A673 (cell line): Measurements from ENCODE around the gene C1QTNF9. TPM values are rescaled to one million over a fixed set of nuclear protein-coding genes. Genes with fewer than 3 reads are reported as not detected.
"Not testable (repeated sequence)": the region's sequence is repeated elsewhere in the genome, so short reads cannot be mapped to it uniquely, and the experiment has no call there.

ENCODE experiments used
- BruUV-seq: library from RNA; stranded (reverse); fragments of 400-500 nt; replicated peaks from 2 replicates; lab custom pipeline; 2021; lab: Mats Ljungman, UMichigan
- CTCF ChIA-PET: fragments of 300-600 bp; sonication (Branson Sonifier 250); formaldehyde crosslinking; loops from one replicate; lab custom pipeline; 2022; ENCODE audit warnings: antibody characterized with exemption; lab: Charles Lee
- POLR2A ChIA-PET: fragments of 300-600 bp; sonication (Branson Sonifier 250); formaldehyde crosslinking; loops from one replicate; lab custom pipeline; 2022; ENCODE audit warnings: antibody characterized with exemption; ENCODE audit not compliant: low non-redundant PET; lab: Charles Lee
- DNase-seq: peaks from one replicate; pipeline ENCODE4 v3.0.0-alpha.2; 2015; ENCODE audit warnings: low spot score
- H3K27ac ChIP-seq: fragments of 200-600 bp; sonication (generic); 2 replicates; pipeline ENCODE4 v1.5.1; 2016; ENCODE audit warnings: mixed run types, low read depth, mild to moderate bottlenecking, mixed read lengths, antibody characterized with exemption, low read length; ENCODE audit not compliant: poor library complexity, severe bottlenecking
- H3K27me3 ChIP-seq: fragments of 200-600 bp; sonication (generic); replicated peaks from 2 replicates; pipeline ENCODE4 v1.6.1; 2017; ENCODE audit warnings: mixed run types, low read depth, mild to moderate bottlenecking, mixed read lengths, antibody characterized with exemption, low read length; ENCODE audit not compliant: insufficient read depth, poor library complexity
- H3K36me3 ChIP-seq: fragments of 200-600 bp; sonication (generic); 2 replicates; pipeline ENCODE4 v1.6.1; 2016; ENCODE audit warnings: mixed run types, mild to moderate bottlenecking, mixed read lengths, antibody characterized with exemption, low read length; ENCODE audit not compliant: insufficient read depth, poor library complexity, severe bottlenecking
- H3K4me1 ChIP-seq: fragments of 200-600 bp; sonication (generic); 2 replicates; pipeline ENCODE4 v1.6.1; 2017; ENCODE audit warnings: mixed run types, mild to moderate bottlenecking, mixed read lengths, antibody characterized with exemption, low read length; ENCODE audit not compliant: insufficient read depth, poor library complexity, severe bottlenecking
- H3K4me3 ChIP-seq: fragments of 200-600 bp; sonication (generic); 2 replicates; pipeline ENCODE4 v1.5.1; 2016; ENCODE audit warnings: low read depth, mixed run types, mild to moderate bottlenecking, mixed read lengths, low read length; ENCODE audit not compliant: poor library complexity, severe bottlenecking
- H3K9me3 ChIP-seq: fragments of 200-600 bp; sonication (generic); 2 replicates; pipeline ENCODE4 v1.6.1; 2016; ENCODE audit warnings: mixed run types, low read depth, mild to moderate bottlenecking, mixed read lengths, antibody characterized with exemption, low read length; ENCODE audit not compliant: poor library complexity, severe bottlenecking
- CTCF ChIP-seq: fragments of 300-800, 200-600 bp; sonication (generic); conservative IDR thresholded peaks from 2 replicates; pipeline ENCODE4 v1.5.1; 2017; ENCODE audit warnings: low read depth, mild to moderate bottlenecking, antibody characterized with exemption, low read length, moderate library complexity, mixed read lengths
- EZH2 ChIP-seq: fragments of 200-600 bp; sonication (generic); IDR thresholded peaks from 2 replicates; pipeline ENCODE4 v1.6.1; 2017; ENCODE audit warnings: borderline replicate concordance, low read depth, mild to moderate bottlenecking, mixed read lengths, antibody characterized with exemption, low read length; ENCODE audit not compliant: poor library complexity, severe bottlenecking
- intact Hi-C: fragments of 100-400 bp; cut with micrococcal nuclease; formaldehyde crosslinking; loops from one replicate; pipeline ENCODE4 v1.10.0; 2022; ENCODE audit not compliant: unreplicated experiment
- total RNA-seq: library from RNA; stranded (reverse); gene quantifications from 2 replicates; pipeline ENCODE4 v1.2.3, GENCODE V29; 2021

Gene C1QTNF9
- total RNA-seq, 1 experiment from 2014 or later: 0.34 TPM

GRCh38 chr13:24348797-24349515, 39.6 kb downstream of the C1QTNF9 start:
- intact Hi-C loops: no loop called here
- no peak for TF ChIP-seq CTCF
- Histone ChIP-seq H3K36me3 (no peaks in the 10 kb centered on the region), H3K4me1 (no peaks in the 10 kb centered on the region), H3K27ac (no peak overlapping the region), H3K4me3 (no peak overlapping the region), H3K9me3 (no peaks in the 10 kb centered on the region), H3K27me3 (no peaks in the 10 kb centered on the region)
- no peak for DNase-seq
- no TSS peak for BruUV-seq
- CTCF ChIA-PET: no interaction called here
- POLR2A ChIA-PET: interaction anchor here (0.7 kb wide), 1 partner anchor 55 kb away, joined by 3 read pairs; no protein-coding TSS in a partner anchor

DNA sequence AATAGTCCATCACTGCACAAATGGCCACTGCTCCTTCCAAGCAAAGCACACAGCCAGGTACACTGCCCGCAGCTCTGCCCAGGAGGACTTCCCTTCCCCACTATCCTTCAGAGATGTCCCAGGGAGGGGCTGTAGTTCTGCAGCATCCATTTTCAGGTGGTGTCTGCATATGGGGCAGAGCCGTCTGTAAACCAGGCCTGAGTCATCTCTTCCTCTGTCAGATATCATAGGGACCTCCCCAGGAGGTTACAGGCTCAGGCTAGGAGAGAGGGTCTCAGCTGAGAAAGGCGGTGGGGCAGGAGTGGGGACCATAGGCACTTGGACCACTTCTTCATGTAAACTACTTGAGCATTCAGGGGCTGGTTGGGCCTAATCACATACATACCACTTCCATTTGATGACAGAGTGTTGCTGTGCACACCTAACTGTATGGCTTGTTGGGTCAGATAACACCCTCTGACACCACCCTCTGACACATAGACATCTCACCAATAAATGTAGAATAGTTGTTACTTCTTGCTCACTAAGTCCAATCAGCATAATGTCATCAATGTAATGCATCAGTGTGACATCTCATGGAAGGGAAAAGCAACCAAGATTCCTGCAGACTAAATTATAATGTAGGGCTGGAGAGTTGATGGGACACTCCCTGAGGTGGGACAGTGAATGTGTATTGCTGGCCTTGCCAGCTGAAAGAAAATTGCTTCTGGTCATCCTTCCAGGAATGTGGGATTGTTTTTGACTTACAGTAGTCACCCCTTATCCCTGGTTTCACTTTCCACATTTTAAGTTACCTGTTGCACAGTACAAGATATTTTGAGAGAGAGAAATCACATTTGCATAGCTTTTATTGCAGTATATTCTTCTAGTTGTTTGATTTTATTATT, 40.6 kb downstream of the C1QTNF9 start:
- H3K4me3 ChIP-seq, H3K9me3 ChIP-seq, H3K36me3 ChIP-seq, POLR2A ChIA-PET, DNase-seq, H3K4me1 ChIP-seq, H3K27me3 ChIP-seq, CTCF ChIA-PET, BruUV-seq, H3K27ac ChIP-seq, intact Hi-C loops: not testable (repeated sequence)

DNA sequence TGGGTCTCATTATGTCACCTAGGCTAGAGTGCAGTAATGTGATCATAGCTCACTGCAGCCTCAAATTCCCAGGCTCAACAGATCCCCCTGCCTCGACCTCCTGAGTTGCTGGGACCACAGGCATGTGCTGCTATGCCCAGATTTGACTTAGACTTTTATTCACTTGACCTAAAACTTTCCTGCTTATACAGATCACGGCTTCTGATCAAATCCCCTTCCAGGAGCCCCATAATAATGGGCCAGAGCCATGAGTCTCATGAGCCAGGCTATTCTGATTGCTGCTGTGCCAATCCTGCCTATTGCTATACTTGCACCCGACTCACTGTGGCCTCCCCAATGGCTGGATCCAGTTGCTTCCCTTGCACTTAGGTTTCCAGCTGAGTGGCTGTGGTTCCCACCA, 42.0 kb downstream of the C1QTNF9 start:
- no peak for DNase-seq
- BruUV-seq: no TSS peak
- intact Hi-C loops: no loop called here
- Histone ChIP-seq H3K4me1 (no peaks in the 10 kb centered on the region), H3K36me3 (no peaks in the 10 kb centered on the region), H3K4me3 (no peak overlapping the region), H3K27ac (no peak overlapping the region), H3K9me3 (no peaks in the 10 kb centered on the region), H3K27me3 (no peaks in the 10 kb centered on the region)
- POLR2A ChIA-PET: no interaction called here
- CTCF ChIA-PET: no interaction called here
- TF ChIP-seq CTCF: no peak
- TF ChIP-seq EZH2: no peak
